ENCODE measurements around the gene ZKSCAN2. TPM values are rescaled to one million over a fixed set of nuclear protein-coding genes. Genes with fewer than 3 reads are reported as not detected.

ZKSCAN2 gene
- polyA plus RNA-seq: 5.2 TPM
- long read RNA-seq, donor 1, full-length matches to known transcripts: 1 of 1 reads
- long read RNA-seq, donor 1, partial matches to known transcripts: 0 of 1 reads
- long read RNA-seq, donor 1, other reads (novel, unspliced or antisense): 0 of 1 reads
- long read RNA-seq, donor 2, partial matches to known transcripts: 0 of 2 reads
- long read RNA-seq, donor 2, other reads (novel, unspliced or antisense): 0 of 2 reads
- long read RNA-seq, donor 3: 0 reads
- long read RNA-seq, donor 4: 0 reads
- long read RNA-seq, donor 5: 0 reads
- long read RNA-seq, donor 6, partial matches to known transcripts: 0 of 1 reads
- long read RNA-seq, donor 6, other reads (novel, unspliced or antisense): 0 of 1 reads
- long read RNA-seq, donor 7, full-length matches to known transcripts: 5 of 5 reads
- long read RNA-seq, donor 7, partial matches to known transcripts: 0 of 5 reads
- long read RNA-seq, donor 7, other reads (novel, unspliced or antisense): 0 of 5 reads
- long read RNA-seq, donor 8: 0 reads
- long read RNA-seq, donor 9, full-length matches to known transcripts: 2 of 8 reads
- long read RNA-seq, donor 9, partial matches to known transcripts: 6 of 8 reads
- long read RNA-seq, donor 9, other reads (novel, unspliced or antisense): 0 of 8 reads
- long read RNA-seq, donor 10, partial matches to known transcripts: 14 of 14 reads
- long read RNA-seq, donor 10, other reads (novel, unspliced or antisense): 0 of 14 reads
- long read RNA-seq, donor 11, full-length matches to known transcripts: 1 of 6 reads
- long read RNA-seq, donor 11, partial matches to known transcripts: 5 of 6 reads
- long read RNA-seq, donor 11, other reads (novel, unspliced or antisense): 0 of 6 reads

DNA sequence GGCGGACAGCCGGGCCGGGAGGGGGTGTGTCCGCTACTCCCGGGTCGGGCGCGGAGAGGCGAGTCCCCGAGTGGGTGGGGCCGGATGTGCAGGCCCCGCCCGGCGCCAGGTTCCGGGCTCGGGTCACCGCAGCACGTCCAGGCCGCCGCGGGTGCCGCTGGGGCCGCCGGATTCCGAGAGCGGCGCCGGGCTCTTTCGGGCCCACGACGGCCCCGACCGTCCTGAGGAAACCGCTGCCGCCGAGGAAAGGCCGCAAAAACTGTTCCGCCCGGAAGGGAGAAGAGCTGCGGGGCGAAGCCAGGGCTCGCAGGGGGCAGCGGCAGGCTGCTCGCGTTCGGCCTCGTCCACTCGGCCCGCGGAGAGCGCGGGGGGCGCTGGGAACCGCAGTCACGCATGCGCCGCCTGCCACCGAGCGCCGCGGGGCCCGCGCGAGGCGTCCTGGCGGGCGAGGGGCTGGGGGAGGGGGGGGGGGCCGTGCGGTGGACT is at the start of gene ZKSCAN2:
ZKSCAN2 (minus strand) TSS at position 376 of the 486 bp plus-strand sequence. CDS start 718 bp downstream, outside the sequence.
- no peaks in the 10 kb centered on the region for H3K9me3 ChIP-seq (ENCODE audit: control insufficient read depth, low read depth, low read length)
- peaks cover 16% of the 10 kb centered on the region for H3K4me1 ChIP-seq (ENCODE audit: control insufficient read depth, insufficient read depth, low read length)
- peak within 1 kb of the TSS; percentile 85 for H3K27ac ChIP-seq (ENCODE audit: low read length)
- peak within 1 kb of the TSS; percentile 68 for H3K4me3 ChIP-seq (ENCODE audit: low read length)
- no peaks in the 10 kb centered on the region for H3K27me3 ChIP-seq (ENCODE audit: control insufficient read depth, insufficient read depth, low read length)
- no CpG with 5 or more reads among the region's 69 CpGs for WGBS (ENCODE audit: insufficient coverage, low lambda C conversion rate)
- DNase-seq: peak; percentile 89 to 96
- H3K36me3 ChIP-seq (ENCODE audit: control insufficient read depth, insufficient read depth, low read length): peaks cover 23% of the 10 kb centered on the region

DNA sequence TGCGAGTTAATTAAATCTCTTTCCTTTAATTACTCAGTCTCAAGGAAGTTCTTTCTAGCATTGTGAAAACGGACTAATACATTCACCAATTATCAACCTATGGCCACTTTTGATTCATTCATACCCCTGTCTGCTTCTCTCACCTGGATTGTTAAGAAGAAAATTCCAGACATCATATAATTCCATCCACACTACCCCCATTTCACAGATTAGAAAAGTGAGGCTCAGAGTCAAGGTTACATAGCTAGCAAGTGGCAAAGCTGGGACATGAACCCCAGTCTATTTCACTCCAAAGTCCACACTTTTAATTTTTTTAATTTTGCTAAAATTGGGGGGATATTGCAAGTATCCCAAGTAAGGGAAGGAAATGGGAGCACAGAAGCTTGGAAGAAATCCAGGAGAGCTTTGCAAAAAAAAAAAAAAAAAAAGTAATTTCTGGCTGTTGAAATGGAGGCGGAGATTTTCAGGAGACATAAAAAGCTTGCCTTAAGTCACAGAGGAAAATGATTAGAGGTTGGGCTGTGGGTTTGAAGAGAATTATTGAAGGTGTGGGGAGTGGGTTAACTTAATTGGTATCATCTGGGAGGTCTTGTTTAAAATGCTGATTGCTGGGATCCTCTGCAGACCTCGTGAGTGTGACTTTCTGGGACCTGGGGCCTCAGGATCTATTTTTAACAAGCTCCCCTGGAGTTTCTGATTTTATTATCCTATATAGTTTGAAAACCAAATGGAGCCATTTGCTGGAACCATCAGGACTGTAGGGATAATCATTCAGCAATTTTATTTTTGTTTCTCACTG is 42.3 kb upstream of the ZKSCAN2 start:
- H3K27ac ChIP-seq (ENCODE audit: low read length): no peak overlapping the region
- 89% methylated on average over 1 of the region's 4 CpGs for WGBS (ENCODE audit: insufficient coverage, low lambda C conversion rate)
- no peaks in the 10 kb centered on the region for H3K4me1 ChIP-seq (ENCODE audit: control insufficient read depth, insufficient read depth, low read length)
- no peaks in the 10 kb centered on the region for H3K9me3 ChIP-seq (ENCODE audit: control insufficient read depth, low read depth, low read length)
- H3K36me3 ChIP-seq (ENCODE audit: control insufficient read depth, insufficient read depth, low read length): no peaks in the 10 kb centered on the region
- DNase-seq: no peak
- H3K27me3 ChIP-seq (ENCODE audit: control insufficient read depth, insufficient read depth, low read length): no peaks in the 10 kb centered on the region
- H3K4me3 ChIP-seq (ENCODE audit: low read length): no peak overlapping the region

DNA sequence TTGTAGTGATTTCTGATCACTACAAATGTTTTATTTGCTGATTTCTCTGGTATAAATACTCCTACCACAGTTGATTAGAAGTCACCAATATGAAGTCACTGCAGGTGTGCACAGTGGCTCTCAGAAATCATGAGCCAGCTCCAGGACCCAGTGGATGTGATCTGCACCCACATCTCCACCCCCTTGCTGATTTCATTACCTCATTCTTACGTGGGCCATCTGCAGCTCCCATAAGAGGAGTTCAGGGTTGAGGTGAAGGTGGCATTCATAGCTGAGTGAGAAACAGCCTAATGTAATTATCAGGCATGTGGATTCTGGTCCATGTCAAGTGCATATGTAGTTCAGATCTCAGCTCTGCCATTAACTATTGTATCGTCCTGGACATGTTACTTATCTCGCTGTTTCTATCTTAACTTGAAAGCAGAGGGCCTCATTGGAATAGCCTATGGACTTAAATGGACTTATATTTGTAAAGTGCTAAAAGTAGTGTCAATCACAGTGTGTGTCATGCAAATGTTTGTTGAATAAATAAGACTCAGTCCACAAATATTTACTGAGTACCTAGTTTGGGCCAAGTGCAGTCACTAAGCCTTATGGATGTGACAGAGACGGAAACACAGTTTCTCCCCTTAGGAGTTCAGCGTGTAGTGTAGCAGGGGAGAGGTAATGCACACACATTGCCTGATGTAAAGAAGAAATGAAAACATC is 40.7 kb upstream of the ZKSCAN2 start:
- H3K9me3 ChIP-seq (ENCODE audit: control insufficient read depth, low read depth, low read length): no peaks in the 10 kb centered on the region
- WGBS (ENCODE audit: insufficient coverage, low lambda C conversion rate): no CpG with 5 or more reads among the region's 5 CpGs
- no peaks in the 10 kb centered on the region for H3K27me3 ChIP-seq (ENCODE audit: control insufficient read depth, insufficient read depth, low read length)
- H3K36me3 ChIP-seq (ENCODE audit: control insufficient read depth, insufficient read depth, low read length): no peaks in the 10 kb centered on the region
- H3K27ac ChIP-seq (ENCODE audit: low read length): no peak overlapping the region
- H3K4me3 ChIP-seq (ENCODE audit: low read length): no peak overlapping the region
- H3K4me1 ChIP-seq (ENCODE audit: control insufficient read depth, insufficient read depth, low read length): no peaks in the 10 kb centered on the region
- DNase-seq: no peak

DNA sequence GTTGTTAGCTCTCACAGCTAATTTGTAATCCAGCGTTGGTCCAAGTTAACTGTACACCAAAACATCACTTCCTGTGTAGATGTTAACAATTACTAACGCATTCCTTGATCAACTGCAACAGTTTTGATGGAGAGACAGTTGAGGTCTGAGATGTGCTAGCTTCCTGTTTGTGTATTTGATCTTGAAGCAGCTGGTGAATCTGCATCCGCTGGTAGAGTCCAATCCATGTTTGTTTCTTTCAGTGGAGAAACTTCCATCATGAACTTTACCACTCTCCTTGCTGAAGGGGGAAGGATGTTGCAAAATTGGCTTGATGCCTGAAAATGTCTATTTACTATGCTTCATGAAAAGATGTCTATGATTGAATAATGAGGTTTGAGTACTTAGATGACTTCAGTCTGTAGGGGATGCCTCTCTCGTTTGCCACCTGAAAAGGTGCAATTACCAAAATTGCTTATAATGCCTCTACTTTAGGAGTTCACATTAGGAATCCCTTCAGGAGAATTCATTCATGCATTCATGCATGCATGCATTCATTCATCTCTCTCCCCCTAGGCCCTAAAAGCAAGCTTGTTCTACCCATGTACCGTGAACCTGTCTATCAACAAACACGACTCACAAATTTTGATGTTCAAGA is 39.6 kb upstream of the ZKSCAN2 start:
- no peaks in the 10 kb centered on the region for H3K9me3 ChIP-seq (ENCODE audit: control insufficient read depth, low read depth, low read length)
- H3K27me3 ChIP-seq (ENCODE audit: control insufficient read depth, insufficient read depth, low read length): no peaks in the 10 kb centered on the region
- WGBS (ENCODE audit: insufficient coverage, low lambda C conversion rate): no CpG with 5 or more reads among the region's 6 CpGs
- H3K4me3 ChIP-seq (ENCODE audit: low read length): no peak overlapping the region
- H3K36me3 ChIP-seq (ENCODE audit: control insufficient read depth, insufficient read depth, low read length): no peaks in the 10 kb centered on the region
- no peak for DNase-seq
- no peak overlapping the region for H3K27ac ChIP-seq (ENCODE audit: low read length)
- H3K4me1 ChIP-seq (ENCODE audit: control insufficient read depth, insufficient read depth, low read length): no peaks in the 10 kb centered on the region

DNA sequence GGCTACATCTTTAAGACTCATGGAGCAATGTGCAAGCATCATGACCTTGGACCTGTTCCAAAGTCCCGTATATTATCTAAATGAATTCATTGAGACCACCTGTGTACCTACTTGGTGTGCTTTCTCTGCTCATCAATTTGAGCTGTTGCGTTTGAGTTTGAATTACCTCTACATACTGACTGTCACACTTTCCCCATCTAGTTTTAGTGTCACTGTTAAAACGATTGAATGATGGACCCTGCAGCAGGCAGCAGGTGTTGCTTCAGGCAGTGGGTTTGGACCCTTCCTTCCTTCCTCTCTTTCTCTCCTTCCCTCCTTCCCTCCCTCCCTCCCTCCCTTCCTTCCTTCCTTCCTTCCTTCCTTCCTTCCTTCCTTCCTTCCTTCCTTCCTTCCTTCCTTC is 33.9 kb upstream of the ZKSCAN2 start:
- no peak for DNase-seq
- no CpG with 5 or more reads among the region's 3 CpGs for WGBS (ENCODE audit: insufficient coverage, low lambda C conversion rate)
- no peaks in the 10 kb centered on the region for H3K9me3 ChIP-seq (ENCODE audit: control insufficient read depth, low read depth, low read length)

DNA sequence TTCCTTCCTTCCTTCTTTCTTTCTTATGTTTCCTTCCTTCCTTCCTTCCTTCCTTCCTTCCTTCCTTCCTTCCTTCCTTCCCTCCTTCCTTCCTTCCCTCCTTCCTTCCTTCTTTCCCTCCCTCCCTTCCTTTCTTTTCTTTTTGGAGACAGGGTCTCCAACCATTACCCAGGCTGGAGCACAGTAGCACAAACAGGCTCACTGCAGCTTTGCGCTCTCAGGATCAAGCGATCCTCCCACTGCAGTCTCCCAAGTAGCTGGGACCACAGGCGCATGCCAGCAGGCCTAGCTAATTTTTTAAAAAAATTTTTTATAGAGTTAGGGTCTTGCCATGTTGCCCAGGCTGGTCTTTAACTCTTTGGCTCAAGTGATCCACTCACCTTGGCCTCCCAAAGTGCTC is 31.8 kb upstream of the ZKSCAN2 start:
- H3K9me3 ChIP-seq (ENCODE audit: control insufficient read depth, low read depth, low read length): no peaks in the 10 kb centered on the region
- H3K36me3 ChIP-seq (ENCODE audit: control insufficient read depth, insufficient read depth, low read length): no peaks in the 10 kb centered on the region
- H3K27ac ChIP-seq (ENCODE audit: low read length): no peak overlapping the region
- no CpG with 5 or more reads among the region's 3 CpGs for WGBS (ENCODE audit: insufficient coverage, low lambda C conversion rate)
- no peaks in the 10 kb centered on the region for H3K4me1 ChIP-seq (ENCODE audit: control insufficient read depth, insufficient read depth, low read length)
- no peaks in the 10 kb centered on the region for H3K27me3 ChIP-seq (ENCODE audit: control insufficient read depth, insufficient read depth, low read length)
- no peak for DNase-seq
- no peak overlapping the region for H3K4me3 ChIP-seq (ENCODE audit: low read length)

More for the DNA sequence above, 33.9 kb upstream of the ZKSCAN2 start:
- no peak overlapping the region for H3K4me3 ChIP-seq (ENCODE audit: low read length)
- no peak overlapping the region for H3K27ac ChIP-seq (ENCODE audit: low read length)
- no peaks in the 10 kb centered on the region for H3K27me3 ChIP-seq (ENCODE audit: control insufficient read depth, insufficient read depth, low read length)
- no peaks in the 10 kb centered on the region for H3K36me3 ChIP-seq (ENCODE audit: control insufficient read depth, insufficient read depth, low read length)
- no peaks in the 10 kb centered on the region for H3K4me1 ChIP-seq (ENCODE audit: control insufficient read depth, insufficient read depth, low read length)

DNA sequence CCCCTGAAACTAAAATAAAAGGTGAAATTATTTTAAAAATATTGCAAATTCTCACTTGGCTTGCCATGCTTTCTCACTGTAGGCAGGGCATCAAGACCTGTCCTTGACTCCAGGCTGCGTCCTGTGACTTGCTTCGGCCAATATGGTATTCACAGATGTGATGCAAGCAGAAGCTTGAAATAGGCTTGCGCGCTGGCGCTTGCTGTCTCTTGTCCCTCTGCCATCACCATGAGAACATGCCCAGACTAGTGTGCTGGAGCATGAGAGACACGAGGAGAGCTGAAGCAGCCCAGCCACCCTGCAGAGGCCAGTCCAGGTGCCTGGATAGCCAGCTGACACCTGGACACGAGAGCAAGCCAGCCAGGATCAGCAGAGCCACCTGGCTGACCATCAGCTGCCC is 21.8 kb upstream of the ZKSCAN2 start:
- no CpG with 5 or more reads among the region's 7 CpGs for WGBS (ENCODE audit: insufficient coverage, low lambda C conversion rate)
- Histone ChIP-seq H3K4me3 (ENCODE audit: low read length) (no peak overlapping the region), H3K36me3 (ENCODE audit: control insufficient read depth, insufficient read depth, low read length) (no peaks in the 10 kb centered on the region), H3K27ac (ENCODE audit: low read length) (no peak overlapping the region), H3K9me3 (ENCODE audit: control insufficient read depth, low read depth, low read length) (no peaks in the 10 kb centered on the region), H3K27me3 (ENCODE audit: control insufficient read depth, insufficient read depth, low read length) (no peaks in the 10 kb centered on the region), H3K4me1 (ENCODE audit: control insufficient read depth, insufficient read depth, low read length) (no peaks in the 10 kb centered on the region)
- no peak for DNase-seq

DNA sequence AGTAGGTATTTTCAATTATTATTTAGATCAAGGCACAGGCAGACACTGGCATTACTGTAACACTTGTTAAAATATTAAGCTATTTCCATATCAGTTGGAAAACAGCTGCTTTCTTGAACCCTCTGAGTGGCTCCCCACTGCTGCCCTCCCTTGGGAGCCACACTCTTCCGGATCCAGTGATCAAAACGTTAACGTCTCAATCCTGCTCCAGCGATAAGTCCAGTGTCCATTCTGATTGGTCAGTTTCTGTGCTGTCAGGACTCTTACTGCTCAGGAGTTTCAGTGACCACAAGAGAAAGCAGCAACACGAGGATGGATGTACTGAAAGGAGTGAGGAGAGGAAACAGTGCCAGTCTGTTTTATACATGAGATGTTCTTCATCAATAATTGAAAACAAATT is 13.8 kb upstream of the ZKSCAN2 start:
- no CpG with 5 or more reads among the region's 5 CpGs for WGBS (ENCODE audit: insufficient coverage, low lambda C conversion rate)
- no peaks in the 10 kb centered on the region for H3K27me3 ChIP-seq (ENCODE audit: control insufficient read depth, insufficient read depth, low read length)
- H3K9me3 ChIP-seq (ENCODE audit: control insufficient read depth, low read depth, low read length): no peaks in the 10 kb centered on the region
- no peak overlapping the region for H3K27ac ChIP-seq (ENCODE audit: low read length)
- no peak overlapping the region for H3K4me3 ChIP-seq (ENCODE audit: low read length)
- no peak for DNase-seq
- no peaks in the 10 kb centered on the region for H3K4me1 ChIP-seq (ENCODE audit: control insufficient read depth, insufficient read depth, low read length)
- peaks cover 4% of the 10 kb centered on the region for H3K36me3 ChIP-seq (ENCODE audit: control insufficient read depth, insufficient read depth, low read length)

DNA sequence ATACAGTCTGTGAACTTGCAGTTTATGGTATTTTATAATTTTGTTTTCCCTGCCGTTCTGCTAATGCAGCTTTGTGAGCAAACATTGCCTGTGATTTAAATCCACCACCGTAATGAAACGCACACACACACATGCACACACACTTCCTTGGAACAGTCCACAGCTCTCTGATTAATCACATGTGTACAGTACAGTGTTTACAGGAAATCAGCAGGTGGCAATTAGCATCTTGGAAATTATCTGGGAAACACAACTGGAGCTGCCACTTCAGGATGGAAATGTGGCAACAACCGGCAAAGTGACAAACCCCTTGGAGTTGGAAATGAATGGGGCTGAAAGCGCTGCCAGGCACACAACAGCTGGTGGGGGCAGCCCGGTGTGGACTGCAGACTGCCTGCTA is 12.9 kb upstream of the ZKSCAN2 start:
- WGBS (ENCODE audit: insufficient coverage, low lambda C conversion rate): no CpG with 5 or more reads among the region's 6 CpGs
- Histone ChIP-seq H3K36me3 (ENCODE audit: control insufficient read depth, insufficient read depth, low read length) (peaks cover 6% of the 10 kb centered on the region), H3K4me1 (ENCODE audit: control insufficient read depth, insufficient read depth, low read length) (no peaks in the 10 kb centered on the region), H3K4me3 (ENCODE audit: low read length) (no peak overlapping the region), H3K27ac (ENCODE audit: low read length) (no peak overlapping the region), H3K9me3 (ENCODE audit: control insufficient read depth, low read depth, low read length) (no peaks in the 10 kb centered on the region), H3K27me3 (ENCODE audit: control insufficient read depth, insufficient read depth, low read length) (no peaks in the 10 kb centered on the region)
- DNase-seq: no peak

Data from large intestine (tissue), 12 donors.